GM10266 (cell line): ENCODE results near the gene ZNF750.

Experiments used
- DNase-seq: peaks from one replicate; pipeline ENCODE4 v3.0.0; 2012; ENCODE audit errors: extremely low spot score
- CTCF ChIP-seq: IDR thresholded peaks from 2 replicates; pipeline ENCODE4 v1.5.1; 2012; ENCODE audit warnings: mild to moderate bottlenecking, low read depth; ENCODE audit not compliant: control insufficient read depth, insufficient read depth; ENCODE audit errors: missing control alignments

Gene ZNF750

GRCh38 chr17:82780971-82781893, 58.6 kb downstream of the ZNF750 start:
- no peak for TF ChIP-seq CTCF
- DNase-seq, result no peak

DNA sequence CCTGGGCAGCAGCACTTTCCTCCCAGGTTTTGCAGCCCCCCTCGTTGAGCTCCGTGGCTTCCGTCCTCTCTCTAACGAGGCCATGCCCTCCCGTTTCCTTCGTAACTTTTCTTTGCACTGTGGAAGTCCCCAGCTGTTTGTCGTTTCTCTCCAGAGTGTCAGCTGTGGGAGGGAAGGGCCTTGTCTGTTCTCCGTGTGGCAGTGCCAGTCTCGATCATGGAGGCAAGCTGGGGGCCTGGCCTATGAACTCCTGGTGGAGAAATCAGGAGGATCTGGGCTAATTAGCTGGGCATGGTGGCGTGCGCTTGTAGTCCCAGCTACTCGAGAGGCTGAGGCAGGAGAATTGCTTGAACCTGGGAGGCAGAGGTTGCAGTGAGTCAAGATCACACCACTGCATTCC, 59.6 kb downstream of the ZNF750 start:
- DNase-seq, result no peak
- no peak for TF ChIP-seq CTCF

DNA sequence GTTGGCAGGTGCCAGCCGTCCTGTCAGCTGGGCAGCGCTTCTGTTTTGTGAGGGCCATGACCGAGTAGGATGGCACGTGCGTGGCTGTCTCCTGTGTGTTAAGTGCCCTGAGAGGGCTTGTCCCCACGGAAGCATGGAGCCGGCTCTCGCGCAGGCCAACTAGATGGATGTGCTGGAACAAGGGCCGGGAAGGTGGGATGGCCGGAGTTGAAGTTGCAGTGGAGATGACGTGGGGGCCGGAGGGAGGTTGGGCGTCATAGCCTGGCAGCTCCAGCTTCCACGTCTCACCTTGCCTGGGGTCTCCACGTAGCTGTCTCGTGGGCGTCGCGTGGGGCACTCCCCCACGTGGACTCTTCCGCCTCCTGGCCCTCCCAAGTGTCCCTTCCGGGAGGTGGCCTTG, 60.3 kb downstream of the ZNF750 start:
- DNase-seq, result no peak
- no peak for TF ChIP-seq CTCF
